GM23248 (cell line): ENCODE results near the gene CA5B.

Experiments
- EZH2 ChIP-seq: fragments of 200-600 bp; sonication (generic); IDR thresholded peaks from 2 replicates; pipeline ENCODE4 v1.6.1; 2018; ENCODE audit warnings: antibody characterized with exemption, mild to moderate bottlenecking; ENCODE audit not compliant: insufficient read depth, poor library complexity, severe bottlenecking
- EZH2phosphoT487 ChIP-seq: fragments of 200-600 bp; sonication (generic); IDR thresholded peaks from 2 replicates; pipeline ENCODE4 v1.6.1; 2018; ENCODE audit warnings: antibody characterized with exemption, moderate library complexity, mild to moderate bottlenecking, low read depth; ENCODE audit not compliant: insufficient read depth

DNA sequence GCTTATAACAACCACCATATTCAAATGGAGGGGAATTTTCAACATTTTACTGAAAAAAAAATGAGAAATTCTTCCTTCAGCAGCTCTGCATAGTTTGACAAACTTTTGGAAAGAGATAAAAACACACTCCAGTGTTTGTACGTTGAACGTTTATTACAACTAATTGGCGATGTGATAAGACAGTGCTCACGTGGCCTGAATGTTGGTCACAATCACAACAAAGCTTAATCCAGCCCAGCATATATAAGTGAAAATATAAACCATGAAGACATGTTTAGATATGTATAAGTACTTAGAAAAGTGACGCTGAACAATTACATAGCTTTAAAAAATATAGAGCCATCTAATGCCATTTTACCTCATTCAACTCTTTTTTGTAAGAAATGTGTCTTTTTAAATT lies 87.9 kb downstream of the CA5B start:
- TF ChIP-seq EZH2 (no peak), EZH2phosphoT487 (no peak)
